D721Med (cell line): ENCODE data around the gene ASB10.

Experiments used
- DNase-seq: peaks from one replicate; pipeline ENCODE4 v3.0.0; 2011; ENCODE audit warnings: low spot score; ENCODE audit not compliant: insufficient read length
- FAIRE-seq: peaks from 2 replicates; lab custom pipeline; 2011; peaks lifted over from hg19 to GRCh38; lab: Jason Lieb, UNC
- CTCF ChIP-seq: IDR thresholded peaks from 2 replicates; pipeline ENCODE4 v1.5.1; 2012; ENCODE audit warnings: mild to moderate bottlenecking, control low read depth; ENCODE audit not compliant: insufficient read depth; ENCODE audit errors: missing control alignments

ASB10 gene

GRCh38 chr7:151223728-151224127 lies 36.7 kb upstream of the ASB10 start:
- FAIRE-seq (no peak), DNase-seq (no peak)
- TF ChIP-seq CTCF = no peak

GRCh38 chr7:151218170-151218569 lies 31.1 kb upstream of the ASB10 start:
- DNase-seq = no peak
- FAIRE-seq = no peak
- no peak for TF ChIP-seq CTCF

- no peak for TF ChIP-seq CTCF
- FAIRE-seq (no peak), DNase-seq (no peak)
Observed at GRCh38 chr7:151215396-151215795, 28.3 kb upstream of the ASB10 start.

GRCh38 chr7:151213826-151214225 lies 26.8 kb upstream of the ASB10 start:
- no peak for DNase-seq
- no peak for TF ChIP-seq CTCF
- FAIRE-seq = no peak

GRCh38 chr7:151212626-151213025 lies 25.6 kb upstream of the ASB10 start:
- TF ChIP-seq CTCF = no peak
- no peak for FAIRE-seq
- no peak for DNase-seq

GRCh38 chr7:151211155-151211772 lies 24.2 kb upstream of the ASB10 start:
- FAIRE-seq (no peak), DNase-seq (no peak)
- TF ChIP-seq CTCF = no peak

- TF ChIP-seq CTCF = no peak
- FAIRE-seq (no peak), DNase-seq (no peak)
Observed at GRCh38 chr7:151210087-151210854, 23.2 kb upstream of the ASB10 start, which contains the start of gene H2BK1. Gene H2BK1, minus strand, starts transcription at chr7:151210488. Its CDS starts 170 bp downstream, at chr7:151210318.
